GM18907 (cell line): ENCODE data around the gene TUBB.

Experiments
- ATAC-seq: cut with Tn5 transposase; IDR thresholded peaks from one replicate; pipeline ENCODE4 v1.9.1; 2021; ENCODE audit warnings: mild to moderate bottlenecking, moderate library complexity; ENCODE audit not compliant: unreplicated experiment

Gene TUBB

GRCh38 chr6:30732237-30732943 lies 12.2 kb downstream of the TUBB start:
- ATAC-seq: no peak

- no peak for ATAC-seq
Measured at GRCh38 chr6:30735668-30736314, 15.6 kb downstream of the TUBB start.

GRCh38 chr6:30738532-30738931 lies 18.4 kb downstream of the TUBB start:
- ATAC-seq: no peak

- ATAC-seq: no peak
Measured at GRCh38 chr6:30740540-30740870, 20.4 kb downstream of the TUBB start.

GRCh38 chr6:30741063-30741779 lies 21.1 kb downstream of the TUBB start:
- no peak for ATAC-seq

- no peak for ATAC-seq
Measured at GRCh38 chr6:30741789-30742315, 21.7 kb downstream of the TUBB start.

GRCh38 chr6:30742316-30743098 lies 22.4 kb downstream of the TUBB start, which contains the start of gene FLOT1:
Gene FLOT1 (minus strand): TSS chr6:30742687. CDS start chr6:30742189, 498 bp downstream.
- ATAC-seq: peak; percentile 70

- ATAC-seq: peak; percentile 9
Measured at GRCh38 chr6:30743099-30744053, 23.2 kb downstream of the TUBB start.

GRCh38 chr6:30744054-30744805 lies 24.1 kb downstream of the TUBB start, which contains the start of gene IER3:
Gene IER3 (minus strand): TSS chr6:30744547. CDS start chr6:30744518, 29 bp downstream.
- no peak for ATAC-seq

- ATAC-seq: no peak
Measured at GRCh38 chr6:30747300-30747687, 27.1 kb downstream of the TUBB start.

- ATAC-seq: no peak
Measured at GRCh38 chr6:30747902-30748769, 28.0 kb downstream of the TUBB start.

- no peak for ATAC-seq
Measured at GRCh38 chr6:30748851-30749540, 28.8 kb downstream of the TUBB start.

- no peak for ATAC-seq
Measured at GRCh38 chr6:30749554-30750378, 29.6 kb downstream of the TUBB start.

GRCh38 chr6:30750379-30750668 lies 30.2 kb downstream of the TUBB start:
- ATAC-seq: no peak

- no peak for ATAC-seq
Measured at GRCh38 chr6:30752157-30752927, 32.2 kb downstream of the TUBB start.

- no peak for ATAC-seq
Measured at GRCh38 chr6:30754631-30755030, 34.5 kb downstream of the TUBB start.
